ENCODE results near the gene COQ10B.

COQ10B gene

DNA sequence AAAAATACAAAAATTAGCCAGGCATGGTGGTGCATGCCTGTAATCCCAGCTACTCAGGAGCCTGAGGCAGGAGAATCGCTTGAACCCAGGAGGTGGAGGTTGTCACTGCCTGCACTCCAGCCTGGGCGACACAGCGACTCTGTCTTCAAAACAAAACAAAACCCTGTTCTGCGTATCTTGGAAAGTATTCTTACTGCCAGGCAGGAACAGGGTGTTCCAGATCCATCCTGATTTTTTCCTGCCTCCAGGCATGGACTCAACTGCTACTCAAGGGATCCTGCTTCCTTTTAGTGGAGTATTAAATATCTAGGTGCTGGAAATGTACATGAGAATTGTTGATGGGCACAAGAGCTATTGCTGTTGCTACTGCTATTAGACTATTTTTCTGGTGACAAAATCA, 34.0 kb downstream of the COQ10B start:
- TF ChIP-seq, protein P1, sequence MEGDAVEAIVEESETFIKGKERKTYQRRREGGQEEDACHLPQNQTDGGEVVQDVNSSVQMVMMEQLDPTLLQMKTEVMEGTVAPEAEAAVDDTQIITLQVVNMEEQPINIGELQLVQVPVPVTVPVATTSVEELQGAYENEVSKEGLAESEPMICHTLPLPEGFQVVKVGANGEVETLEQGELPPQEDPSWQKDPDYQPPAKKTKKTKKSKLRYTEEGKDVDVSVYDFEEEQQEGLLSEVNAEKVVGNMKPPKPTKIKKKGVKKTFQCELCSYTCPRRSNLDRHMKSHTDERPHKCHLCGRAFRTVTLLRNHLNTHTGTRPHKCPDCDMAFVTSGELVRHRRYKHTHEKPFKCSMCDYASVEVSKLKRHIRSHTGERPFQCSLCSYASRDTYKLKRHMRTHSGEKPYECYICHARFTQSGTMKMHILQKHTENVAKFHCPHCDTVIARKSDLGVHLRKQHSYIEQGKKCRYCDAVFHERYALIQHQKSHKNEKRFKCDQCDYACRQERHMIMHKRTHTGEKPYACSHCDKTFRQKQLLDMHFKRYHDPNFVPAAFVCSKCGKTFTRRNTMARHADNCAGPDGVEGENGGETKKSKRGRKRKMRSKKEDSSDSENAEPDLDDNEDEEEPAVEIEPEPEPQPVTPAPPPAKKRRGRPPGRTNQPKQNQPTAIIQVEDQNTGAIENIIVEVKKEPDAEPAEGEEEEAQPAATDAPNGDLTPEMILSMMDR (IDR thresholded peaks at IDR 0.05; ENCODE audit: low read depth, low read length) = no peak
- H3K4me3 ChIP-seq (ENCODE audit: low read depth, low read length) = no peak overlapping the region
- in situ Hi-C loops (cut with HindIII; ENCODE audit: low sequenced_read_pairs) = no loop called here
- no peak for DNase-seq (ENCODE audit: low read depth, low spot score)

DNA sequence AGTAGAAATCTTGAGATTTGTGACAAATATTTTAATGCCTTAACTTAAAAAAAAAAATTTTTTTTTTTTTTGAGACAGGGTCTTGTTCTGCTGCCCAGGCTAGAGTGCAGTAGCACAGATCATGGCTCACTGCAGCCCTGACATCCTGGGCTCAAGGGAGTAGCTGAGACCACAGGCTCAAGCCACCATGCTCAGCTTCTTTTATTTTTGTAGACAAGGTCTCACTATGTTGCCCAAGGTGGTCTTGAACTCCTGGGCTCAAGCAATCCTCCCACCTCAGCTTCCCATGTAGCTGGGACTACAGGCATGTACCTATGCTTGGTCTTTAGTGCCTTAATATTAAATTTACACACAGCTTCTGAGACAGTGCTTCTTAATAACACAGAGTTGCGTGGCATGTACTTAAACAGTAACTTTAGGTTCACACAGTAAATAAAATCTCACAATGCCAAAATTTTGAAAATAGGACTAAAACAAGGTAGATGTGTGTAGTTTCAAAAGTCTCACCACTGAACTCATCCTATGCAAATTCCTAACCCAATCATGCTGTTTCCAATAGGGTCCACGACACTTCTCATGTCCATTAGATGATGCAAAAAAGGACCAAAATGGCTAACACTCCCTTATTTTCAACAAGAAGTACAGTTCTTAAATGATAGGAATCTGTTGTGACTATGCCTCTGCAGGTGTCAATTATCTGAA, 42.2 kb downstream of the COQ10B start:
- in situ Hi-C loops (cut with HindIII; ENCODE audit: low sequenced_read_pairs) = no loop called here
- H3K4me3 ChIP-seq (ENCODE audit: low read depth, low read length) = no peak overlapping the region
- TF ChIP-seq, protein P1 (IDR thresholded peaks at IDR 0.05; ENCODE audit: low read depth, low read length) = no peak
- no peak for DNase-seq (ENCODE audit: low read depth, low spot score)

DNA sequence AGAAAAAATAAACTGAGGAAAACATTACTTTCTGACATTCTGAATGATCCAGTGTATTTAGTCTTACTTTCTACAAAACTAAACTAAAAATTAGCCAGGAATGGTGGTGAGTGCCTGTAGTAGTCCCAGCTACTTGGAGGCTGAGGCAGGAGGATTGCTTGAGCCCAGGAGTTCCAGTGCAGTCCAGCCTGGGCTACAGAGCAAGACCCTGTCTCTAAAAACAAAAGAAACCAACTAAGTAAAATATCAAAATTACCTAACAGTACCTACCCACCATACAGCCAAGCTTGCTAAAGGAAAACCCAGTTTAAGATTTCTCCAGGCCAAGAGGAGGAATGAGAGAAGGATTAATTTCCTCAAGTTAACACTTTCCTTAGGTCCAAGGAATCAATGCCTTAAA, 43.3 kb downstream of the COQ10B start:
- TF ChIP-seq, protein P1 (IDR thresholded peaks at IDR 0.05; ENCODE audit: low read depth, low read length) = no peak
- in situ Hi-C loops (cut with HindIII; ENCODE audit: low sequenced_read_pairs) = no loop called here
- no peak overlapping the region for H3K4me3 ChIP-seq (ENCODE audit: low read depth, low read length)
- no peak for DNase-seq (ENCODE audit: low read depth, low spot score)

DNA sequence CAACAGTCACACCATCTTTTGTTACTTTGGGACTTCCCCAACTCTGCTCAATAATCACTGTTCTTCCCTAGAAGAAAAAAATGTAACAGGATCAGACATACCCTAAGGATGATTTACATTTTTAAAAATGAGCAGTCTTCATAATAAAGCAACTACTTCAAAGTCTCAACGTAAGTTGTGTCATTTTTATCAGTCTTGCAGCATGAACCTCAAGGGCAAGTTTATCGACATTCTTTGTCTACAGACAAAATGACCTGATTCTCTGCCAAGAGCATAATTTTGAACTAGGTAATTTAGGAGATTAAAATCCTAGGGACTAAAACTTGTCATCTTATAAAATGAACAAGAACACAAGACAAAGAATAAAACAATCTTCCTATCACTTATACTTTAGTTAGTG, 44.0 kb downstream of the COQ10B start:
- H3K4me3 ChIP-seq (ENCODE audit: low read depth, low read length) = no peak overlapping the region
- TF ChIP-seq, protein P1 (IDR thresholded peaks at IDR 0.05; ENCODE audit: low read depth, low read length) = no peak
- in situ Hi-C loops (cut with HindIII; ENCODE audit: low sequenced_read_pairs) = no loop called here
- DNase-seq (ENCODE audit: low read depth, low spot score) = no peak

DNA sequence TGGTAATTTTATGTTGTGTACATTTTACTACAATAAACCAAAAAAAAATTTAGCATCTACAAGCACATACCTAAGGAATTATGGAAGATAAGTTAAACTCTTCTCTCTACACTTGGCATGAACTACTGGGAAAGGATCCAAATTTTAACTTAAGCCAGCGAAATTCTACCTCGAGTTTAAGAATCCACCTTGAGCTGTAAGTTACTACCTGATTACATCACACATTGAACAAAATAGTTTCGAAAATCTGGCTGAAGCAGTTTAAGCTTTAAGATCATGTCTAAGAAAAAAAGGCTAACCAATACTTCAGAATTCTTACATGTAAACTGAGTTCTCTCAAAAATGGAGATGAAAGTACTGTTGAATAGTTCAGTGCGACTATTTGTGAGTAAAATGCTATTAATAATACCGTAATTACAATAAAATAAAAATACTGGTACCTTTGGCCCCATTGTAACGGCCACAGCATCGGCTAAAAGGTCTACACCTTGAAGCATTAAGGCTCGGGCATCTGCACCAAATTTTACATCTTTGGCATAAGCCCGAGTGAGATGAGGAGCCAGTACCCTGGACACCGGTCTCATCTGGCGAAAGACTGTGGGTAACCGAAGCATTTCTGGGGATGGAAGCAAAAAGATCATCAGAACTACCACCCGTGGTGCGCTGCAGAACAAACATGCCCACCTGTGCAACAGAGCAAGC, 45.0 kb downstream of the COQ10B start:
- TF ChIP-seq, protein P1 (IDR thresholded peaks at IDR 0.05; ENCODE audit: low read depth, low read length) = no peak
- peak overlapping the region; percentile 92 for H3K4me3 ChIP-seq (ENCODE audit: low read depth, low read length)
- in situ Hi-C loops (cut with HindIII; ENCODE audit: low sequenced_read_pairs) = no loop called here
- no peak for DNase-seq (ENCODE audit: low read depth, low spot score)

DNA sequence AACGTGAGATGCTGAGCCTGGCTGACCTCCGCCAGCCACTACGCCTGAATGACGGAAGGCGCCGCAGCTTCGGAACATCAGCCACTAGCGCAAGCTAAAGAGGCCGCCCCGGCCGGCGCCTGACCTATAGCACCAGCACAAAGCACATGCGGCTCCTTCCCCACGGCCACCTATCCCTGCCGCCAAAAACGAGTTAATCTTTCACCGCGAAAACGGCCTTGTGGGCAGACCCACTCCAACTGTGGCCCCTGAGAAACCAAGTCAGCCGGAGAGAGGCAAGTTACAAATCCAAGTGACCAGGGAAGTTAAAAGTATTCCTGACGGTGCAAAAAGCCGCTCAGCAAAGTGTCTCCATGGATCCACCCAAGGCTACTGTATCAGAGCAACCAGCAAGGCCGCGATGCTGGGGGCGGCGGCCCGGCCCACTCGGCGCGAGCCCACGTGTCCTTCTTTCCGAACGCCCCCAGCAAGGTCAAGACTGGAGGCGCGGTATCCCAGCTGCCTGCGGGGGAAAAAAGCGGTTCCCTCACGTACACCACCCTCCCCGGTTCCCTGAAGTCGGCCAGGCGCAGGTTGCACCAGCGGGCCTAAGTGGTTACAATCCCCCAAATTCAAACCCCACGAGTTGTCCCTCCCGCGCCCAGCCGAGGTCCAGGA, 45.7 kb downstream of the COQ10B start:
- in situ Hi-C loops (cut with HindIII; ENCODE audit: low sequenced_read_pairs) = no loop called here
- H3K4me3 ChIP-seq (ENCODE audit: low read depth, low read length) = peak overlapping the region; percentile 92
- DNase-seq (ENCODE audit: low read depth, low spot score) = peak; percentile 47
- TF ChIP-seq, protein P1 (IDR thresholded peaks at IDR 0.05; ENCODE audit: low read depth, low read length) = no peak

All from astrocyte of the spinal cord (primary cell).